ENCODE results near the gene RNF213.
A peak's percentile ranks its signal among the peaks of the same experiment; 100 is the strongest.

The RNF213 gene

GRCh38 chr17:80260791-80261158, at the start of gene RNF213:
TSS of gene RNF213 (plus strand) at chr17:80260852. CDS start at chr17:80263682, 2,830 bp downstream.
- DNase-seq: no peak

DNA sequence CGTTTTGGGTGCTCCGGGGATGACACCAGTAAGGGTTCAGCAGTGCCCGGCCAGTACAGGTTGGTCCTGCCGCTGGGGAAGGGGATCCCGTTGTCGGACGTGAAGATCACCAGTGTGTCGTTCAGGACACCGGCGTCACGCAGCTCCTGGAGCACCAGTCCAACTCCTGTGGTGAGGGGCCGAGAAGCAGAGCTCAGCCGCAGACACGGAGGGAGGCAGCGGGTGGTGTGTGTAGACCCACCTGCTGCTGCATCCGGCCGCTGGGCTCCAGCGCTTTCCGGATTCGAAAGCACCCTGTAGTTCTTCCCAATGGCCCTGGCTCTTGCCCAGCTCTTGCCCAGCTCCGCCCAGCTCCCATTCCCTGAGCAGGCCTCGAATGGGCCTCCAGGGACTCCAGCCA, 48.5 kb upstream of the RNF213 start:
- no peak for DNase-seq

DNA sequence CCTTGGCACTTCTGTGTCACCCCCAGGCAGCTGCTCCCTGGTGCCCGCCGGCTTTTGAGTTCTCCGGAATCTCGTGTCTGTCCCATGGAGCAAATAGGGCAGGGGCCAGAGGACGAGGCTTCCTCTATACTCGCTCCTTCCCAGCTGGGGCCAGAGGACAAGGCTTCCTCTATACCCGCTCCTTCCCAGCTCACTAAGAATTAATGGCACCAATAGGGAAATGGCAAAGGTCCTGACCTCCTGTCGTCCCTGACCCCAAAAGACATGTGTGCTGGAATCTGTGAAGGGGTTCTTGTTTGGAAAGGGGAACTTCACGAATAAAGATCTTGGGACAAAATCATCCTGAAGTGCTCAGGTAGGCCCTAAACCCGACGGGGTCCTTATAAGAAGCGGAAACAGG, 48.1 kb upstream of the RNF213 start:
- DNase-seq: no peak

DNA sequence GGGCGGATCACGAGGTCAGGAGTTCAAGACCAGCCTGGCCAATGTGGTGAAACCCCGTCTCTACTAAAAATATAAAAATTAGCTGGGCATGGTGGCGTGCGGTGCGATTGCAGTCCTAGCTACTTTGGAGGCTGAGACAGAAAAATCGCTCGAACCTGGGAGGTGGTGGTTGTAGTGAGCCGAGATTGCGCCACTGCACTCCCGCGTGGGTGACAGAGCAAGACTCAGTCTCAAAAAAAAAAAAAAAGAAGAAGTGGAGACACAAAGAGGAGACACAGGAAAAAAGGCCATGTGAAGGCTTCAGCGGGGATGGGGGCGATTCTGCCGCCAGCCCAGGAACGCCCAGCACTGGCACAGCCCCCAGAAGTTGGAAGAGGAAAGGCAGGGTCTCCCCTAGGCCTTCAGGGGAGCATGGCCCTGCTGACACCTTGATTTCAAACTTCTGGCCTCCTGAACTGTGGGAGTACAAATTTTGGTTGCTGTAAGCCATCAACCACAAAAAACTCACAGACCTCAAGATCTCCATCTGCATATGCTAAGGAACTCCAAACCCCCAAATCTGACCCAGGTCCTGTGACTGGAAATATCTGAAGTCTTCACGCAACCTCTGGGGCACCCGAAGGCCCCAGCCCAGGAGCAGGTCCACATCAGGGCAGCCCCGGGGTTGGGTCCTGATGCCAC, 47.5 kb upstream of the RNF213 start:
- DNase-seq: no peak

DNA sequence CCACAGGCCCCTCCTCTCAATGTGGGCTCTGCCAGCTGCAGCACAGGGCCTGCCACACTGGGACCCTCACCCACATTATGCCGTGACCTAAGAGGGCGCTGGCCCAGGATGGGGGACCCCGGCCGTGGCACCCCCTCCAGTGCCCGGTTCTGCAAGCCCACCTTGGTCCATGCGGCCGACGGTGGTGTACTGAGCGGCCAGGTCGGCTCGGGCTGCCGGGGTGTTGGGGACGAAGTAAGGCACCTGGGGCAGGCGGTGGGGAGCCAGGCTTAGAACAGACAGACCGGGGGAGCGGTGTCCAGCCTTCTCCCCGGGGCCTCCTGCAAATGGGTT, 47.0 kb upstream of the RNF213 start:
- no peak for DNase-seq

DNA sequence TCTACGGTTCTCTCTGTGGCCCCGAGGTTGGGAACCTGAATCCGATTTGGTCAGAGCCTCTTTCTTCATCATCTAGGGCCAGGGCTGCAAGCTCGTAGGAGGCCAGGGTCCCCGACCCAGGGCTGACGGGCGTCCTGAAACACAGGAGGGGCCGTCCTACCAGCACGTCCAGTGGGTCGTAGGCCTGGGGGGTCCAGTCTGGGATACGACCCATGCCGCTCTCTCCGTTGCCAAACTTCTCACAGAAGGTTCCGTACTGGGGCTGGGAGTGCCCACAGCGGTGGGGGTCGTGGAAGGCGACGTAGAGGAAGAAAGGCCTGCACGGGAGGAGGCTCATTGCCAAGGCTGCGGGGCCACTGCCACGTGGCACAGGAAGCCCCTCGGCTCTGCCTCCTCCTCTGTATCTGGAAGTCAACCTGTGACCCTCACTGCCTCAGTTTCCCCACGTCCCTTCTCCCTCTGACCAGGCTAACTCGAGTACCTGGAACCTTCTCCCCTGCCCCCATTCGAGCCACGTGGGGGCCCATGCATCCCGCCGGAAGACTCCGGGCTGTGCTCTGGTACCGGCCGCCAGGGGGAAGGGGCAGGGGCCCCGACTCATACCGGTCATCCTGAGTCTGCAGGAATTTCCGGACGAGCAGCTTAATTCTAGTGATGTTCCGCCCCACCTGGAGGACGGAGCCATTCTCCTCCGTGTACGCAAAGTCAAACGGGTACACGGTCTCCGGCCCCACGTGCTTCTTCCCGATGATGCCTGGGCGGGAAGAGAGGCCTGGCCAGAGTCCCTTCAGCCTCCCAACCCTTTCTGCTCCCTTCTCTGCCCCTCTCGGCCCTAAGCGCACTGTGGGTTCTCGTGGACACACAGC, 46.4 kb upstream of the RNF213 start:
- DNase-seq: no peak

GRCh38 chr17:80214878-80215210, 45.8 kb upstream of the RNF213 start:
- DNase-seq: no peak

DNA sequence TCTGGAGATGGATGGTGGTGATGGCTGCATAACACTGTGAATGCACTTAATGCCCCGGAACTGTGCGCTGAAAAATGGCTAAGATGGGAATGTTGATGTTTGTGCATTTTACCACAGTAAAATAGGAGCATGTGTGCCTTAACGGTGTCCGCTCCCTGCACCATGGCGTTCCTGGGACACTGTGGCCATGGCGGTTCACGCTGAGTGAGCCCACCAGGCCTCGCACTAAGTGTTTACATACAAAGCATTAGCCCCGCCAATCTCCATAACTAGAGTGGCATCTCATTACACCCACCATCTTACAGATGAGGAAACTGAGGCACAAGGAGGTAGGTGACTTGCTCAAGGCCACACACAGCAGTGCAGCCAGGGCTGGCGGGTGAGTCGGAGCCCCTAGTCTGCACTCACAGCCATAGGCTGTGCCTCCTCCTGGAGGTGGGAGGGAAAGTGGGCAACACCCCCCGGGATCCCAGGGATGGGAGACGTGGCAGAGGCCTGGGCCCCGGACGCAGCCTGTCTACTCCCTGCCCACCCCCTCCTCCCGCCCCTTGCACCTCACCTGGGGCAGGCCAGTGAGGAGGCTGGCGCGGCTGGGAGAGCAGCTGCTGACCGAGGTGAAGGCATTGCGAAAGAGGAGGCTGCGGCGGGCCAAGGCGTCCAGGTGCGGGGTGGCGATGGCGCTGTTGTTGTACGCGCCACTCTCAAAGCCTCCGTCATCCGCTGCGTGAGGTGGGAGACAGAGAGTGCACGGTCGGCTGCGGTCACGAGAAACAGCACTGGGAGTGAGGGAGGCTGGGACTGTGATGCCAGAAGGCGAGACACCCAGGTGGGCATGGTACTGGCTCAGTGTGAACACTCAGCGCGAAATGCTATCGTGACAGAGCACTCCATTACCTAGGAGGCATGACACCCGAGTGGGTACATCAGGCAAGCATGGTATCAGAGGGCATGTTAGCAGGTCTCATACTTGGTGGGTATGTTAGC, 43.9 kb upstream of the RNF213 start:
- no peak for DNase-seq

- DNase-seq: no peak
Measured at GRCh38 chr17:80217703-80218362, 42.8 kb upstream of the RNF213 start.

GRCh38 chr17:80218391-80218790, 42.3 kb upstream of the RNF213 start:
- no peak for DNase-seq

DNA sequence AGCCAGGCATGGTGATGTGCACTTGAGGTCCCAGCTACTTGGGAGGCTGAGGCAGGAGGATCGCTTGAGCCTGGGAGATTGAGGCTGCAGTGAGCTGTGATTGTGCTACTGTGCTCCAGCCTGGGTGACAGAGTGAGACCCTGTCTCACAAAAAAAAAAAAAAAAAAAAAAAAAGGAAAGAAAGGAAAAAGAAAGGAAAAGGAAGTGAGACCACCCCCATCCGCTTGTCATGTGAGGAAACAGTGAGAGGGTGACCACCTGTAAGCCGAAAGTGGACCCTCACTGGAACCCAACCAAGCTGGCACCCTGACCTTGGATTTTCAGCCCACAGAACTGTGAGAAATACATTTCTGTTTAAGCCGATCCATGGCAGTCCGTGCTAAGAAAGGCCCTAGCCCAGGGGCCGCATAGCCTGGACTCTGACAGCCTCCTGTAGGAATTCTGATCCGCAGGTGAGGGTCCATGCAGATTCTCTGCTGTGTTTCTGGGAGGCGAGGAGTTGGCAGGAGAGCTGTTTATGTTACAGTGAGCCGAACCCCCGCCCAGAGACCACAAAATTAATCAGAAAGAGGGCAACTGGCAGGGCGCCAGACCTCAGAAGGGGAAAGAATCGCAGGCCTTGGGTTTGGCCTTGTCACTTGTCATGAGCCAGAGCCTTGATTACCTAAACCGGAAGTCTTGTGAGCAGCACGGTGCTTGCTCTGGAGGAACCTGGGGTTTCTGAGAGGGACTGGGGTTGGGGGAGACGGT, 41.5 kb upstream of the RNF213 start:
- peak; percentile 57 for DNase-seq

DNA sequence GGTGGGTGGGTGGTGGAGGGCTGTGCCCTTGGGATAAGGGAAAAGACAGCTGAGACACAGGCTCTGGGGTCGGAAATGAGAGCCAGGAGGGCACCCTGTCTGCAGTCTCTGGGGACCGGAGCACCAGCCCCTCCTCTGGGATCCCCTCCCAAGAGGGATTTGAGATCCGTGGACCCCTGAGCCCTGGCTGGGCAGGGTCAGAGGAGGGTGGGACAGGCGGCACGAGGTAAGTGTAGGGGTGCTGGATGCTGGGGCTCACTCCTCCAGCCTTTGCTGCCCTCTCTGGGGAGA, 40.9 kb upstream of the RNF213 start:
- DNase-seq: no peak

DNA sequence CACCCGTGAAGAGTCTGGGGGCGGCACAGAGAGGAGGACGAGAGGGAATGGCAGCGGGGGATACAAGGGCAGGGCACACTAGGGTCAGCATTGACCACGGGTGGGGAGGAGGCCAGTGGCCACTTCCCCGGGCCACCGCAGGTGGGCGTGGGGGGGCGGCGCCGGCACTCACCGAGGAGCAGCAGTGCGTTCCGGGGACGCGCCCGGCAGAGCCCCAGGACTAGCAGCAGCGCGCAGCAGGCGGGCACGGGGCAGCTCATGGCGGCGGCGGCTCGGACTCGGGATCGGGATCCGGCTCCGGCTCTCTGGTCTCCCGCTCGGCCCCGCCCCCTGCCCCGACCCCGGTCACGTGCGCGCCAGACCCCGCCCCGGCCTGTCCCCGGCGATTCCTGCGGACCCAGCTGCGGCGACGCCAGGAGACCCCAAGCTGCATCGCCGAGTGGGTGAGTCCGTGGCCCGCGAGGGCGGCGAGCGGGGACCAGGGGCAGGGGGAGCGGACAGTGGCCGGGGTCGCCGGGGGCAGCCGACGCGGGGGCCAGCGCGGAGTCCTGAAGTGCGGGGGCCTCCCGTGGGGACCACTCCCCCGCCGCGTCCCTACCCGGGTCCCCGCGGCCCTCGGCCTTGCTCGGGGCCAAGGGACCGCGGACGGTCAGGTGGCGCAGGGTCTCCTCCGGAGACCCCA, 40.5 kb upstream of the RNF213 start, which contains the start of the genes SGSH and SLC26A11:
Gene SGSH (minus strand): TSS at position 280 of the 682 bp plus-strand sequence. CDS start 20 bp downstream, at position 260.
Gene SLC26A11 (plus strand): TSS at position 374 of the 682 bp plus-strand sequence. CDS start 1,134 bp downstream, outside the sequence.
- DNase-seq: peak; percentile 79

GRCh38 chr17:80220736-80221215, 39.9 kb upstream of the RNF213 start:
- peak; percentile 58 for DNase-seq

GRCh38 chr17:80221351-80222105, 39.1 kb upstream of the RNF213 start:
- no peak for DNase-seq

- no peak for DNase-seq
Measured at GRCh38 chr17:80222376-80223141, 38.1 kb upstream of the RNF213 start.

- no peak for DNase-seq
Measured at GRCh38 chr17:80223142-80223815, 37.4 kb upstream of the RNF213 start.

- no peak for DNase-seq
Measured at GRCh38 chr17:80223838-80224497, 36.7 kb upstream of the RNF213 start.
